HuH-7 (cell line): ENCODE results near the gene TRAPPC2L.

Experiments
- DNase-seq: peaks from one replicate; pipeline ENCODE4 v3.0.0; 2011; ENCODE audit warnings: low spot score

TRAPPC2L gene

GRCh38 chr16:88839745-88840599 lies 17.0 kb upstream of the TRAPPC2L start:
- DNase-seq: no peak

GRCh38 chr16:88840600-88841215 lies 16.2 kb upstream of the TRAPPC2L start:
- no peak for DNase-seq

DNA sequence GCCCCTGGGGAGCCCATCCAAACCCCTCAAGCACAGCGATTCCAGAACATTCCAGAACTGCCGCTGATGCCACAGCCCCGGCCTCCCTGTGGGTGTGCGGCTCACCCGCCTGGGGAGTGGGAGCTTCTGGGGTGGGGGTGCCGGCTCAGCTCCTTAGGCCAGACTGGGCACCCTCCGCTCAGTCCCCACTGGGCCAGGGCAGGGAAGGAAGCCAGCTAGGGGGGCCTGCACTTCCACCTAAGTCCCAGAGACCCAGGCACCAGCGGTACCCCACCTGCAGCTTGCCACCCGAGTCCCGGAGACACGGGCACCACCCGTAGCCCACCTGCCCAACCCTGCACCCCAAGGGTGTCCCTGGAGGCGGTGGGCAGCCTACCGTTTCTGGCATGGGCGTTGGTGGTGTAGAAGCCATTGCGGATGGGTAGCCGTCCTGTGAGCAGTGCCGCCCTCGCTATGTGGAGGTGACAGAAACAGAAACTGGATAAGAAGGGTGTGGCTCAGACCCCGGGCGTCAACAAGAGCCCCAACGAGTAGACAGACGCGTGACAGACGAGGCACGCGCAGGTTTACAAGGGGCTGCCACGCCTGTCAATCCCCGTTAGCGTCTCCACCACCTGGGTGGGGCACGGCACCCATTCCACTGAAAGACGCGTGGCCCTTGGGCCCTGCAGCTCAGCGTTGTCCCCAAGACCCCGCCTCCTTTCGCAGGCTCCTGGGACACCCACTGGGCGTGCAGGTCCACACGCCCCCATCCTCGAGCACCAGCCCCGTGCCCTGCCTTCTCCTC lies 15.2 kb upstream of the TRAPPC2L start:
- no peak for DNase-seq

- DNase-seq: no peak
Observed at GRCh38 chr16:88842308-88842756, 14.6 kb upstream of the TRAPPC2L start.

DNA sequence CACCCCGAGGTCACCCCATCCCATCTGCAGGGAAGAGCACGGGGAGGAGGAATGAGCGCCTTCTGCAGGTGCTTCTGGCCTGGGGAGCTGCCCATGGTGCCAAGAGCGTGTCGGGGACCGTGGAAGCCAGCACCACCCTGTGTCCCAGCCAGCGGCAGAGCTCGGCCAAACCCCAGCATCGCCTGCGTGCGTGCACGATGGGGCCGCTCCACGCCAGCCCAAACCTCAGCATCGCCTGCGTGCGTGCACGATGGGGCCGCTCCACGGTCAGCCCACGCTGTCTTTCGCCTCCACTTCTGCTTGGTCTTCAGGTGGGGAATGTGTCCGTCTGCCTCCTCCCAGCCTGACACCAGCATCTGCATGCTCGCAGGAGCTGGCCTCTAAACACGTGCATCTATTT lies 14.1 kb upstream of the TRAPPC2L start:
- no peak for DNase-seq

GRCh38 chr16:88843256-88843655 lies 13.7 kb upstream of the TRAPPC2L start:
- DNase-seq: no peak

GRCh38 chr16:88844419-88845036 lies 12.4 kb upstream of the TRAPPC2L start:
- DNase-seq: no peak

DNA sequence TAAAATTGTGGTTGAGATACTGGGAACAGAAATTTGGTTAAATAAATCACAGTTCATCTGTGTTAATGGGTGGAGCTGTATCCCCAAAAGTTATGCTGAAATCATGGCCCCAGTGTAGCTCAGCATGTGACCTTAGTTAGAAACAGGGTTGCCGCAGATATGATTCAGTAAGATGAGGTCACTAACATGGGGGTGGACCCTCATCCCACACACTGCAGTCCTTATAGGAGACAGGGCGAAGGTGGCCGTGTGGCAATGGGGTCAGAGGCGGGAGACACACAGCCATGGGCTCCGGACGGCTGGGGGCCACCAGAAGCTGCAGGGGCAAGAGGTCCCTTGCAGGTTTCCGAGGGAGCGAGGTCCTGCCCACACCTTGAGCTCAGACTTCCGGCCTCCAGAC lies 10.8 kb upstream of the TRAPPC2L start:
- DNase-seq: no peak

DNA sequence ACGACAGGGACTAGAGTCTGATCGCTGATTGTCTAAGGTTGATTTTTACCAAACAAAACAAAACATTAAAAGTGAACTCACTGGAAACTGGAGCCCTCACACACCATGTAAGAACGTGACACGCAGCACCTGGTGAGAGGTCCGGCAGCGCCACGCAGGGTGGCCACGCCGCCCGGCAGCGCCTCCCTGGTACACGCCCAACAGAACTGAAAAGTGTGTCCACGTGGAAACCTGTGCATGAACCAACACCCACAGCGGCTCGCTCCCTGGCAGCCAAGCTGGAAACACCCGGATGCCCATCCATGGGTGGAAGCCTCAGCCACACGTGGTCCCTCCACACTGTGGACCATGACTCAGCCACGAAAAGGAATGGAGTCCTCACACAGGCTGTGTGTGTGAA lies 9.3 kb upstream of the TRAPPC2L start:
- no peak for DNase-seq

DNA sequence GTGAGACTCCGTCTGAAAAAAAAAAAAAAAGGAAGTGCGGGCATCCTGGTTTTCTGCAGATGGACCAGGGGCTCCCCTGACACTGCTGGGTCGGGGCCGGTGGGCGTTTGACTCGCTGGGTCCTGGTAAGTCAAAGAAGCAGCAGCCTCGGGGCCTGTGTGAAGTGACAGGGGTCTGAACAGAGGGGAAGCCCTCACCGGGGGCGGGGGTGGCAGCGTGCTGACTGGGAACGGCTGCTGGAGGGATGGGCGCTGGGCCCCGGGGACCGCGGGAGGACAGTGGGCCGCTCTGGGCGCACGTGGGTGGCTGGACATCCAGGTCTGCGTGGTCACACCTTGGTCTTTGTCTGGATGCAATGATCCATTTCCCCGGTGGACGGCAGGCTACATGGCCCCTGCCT lies 8.4 kb upstream of the TRAPPC2L start:
- DNase-seq: no peak

DNA sequence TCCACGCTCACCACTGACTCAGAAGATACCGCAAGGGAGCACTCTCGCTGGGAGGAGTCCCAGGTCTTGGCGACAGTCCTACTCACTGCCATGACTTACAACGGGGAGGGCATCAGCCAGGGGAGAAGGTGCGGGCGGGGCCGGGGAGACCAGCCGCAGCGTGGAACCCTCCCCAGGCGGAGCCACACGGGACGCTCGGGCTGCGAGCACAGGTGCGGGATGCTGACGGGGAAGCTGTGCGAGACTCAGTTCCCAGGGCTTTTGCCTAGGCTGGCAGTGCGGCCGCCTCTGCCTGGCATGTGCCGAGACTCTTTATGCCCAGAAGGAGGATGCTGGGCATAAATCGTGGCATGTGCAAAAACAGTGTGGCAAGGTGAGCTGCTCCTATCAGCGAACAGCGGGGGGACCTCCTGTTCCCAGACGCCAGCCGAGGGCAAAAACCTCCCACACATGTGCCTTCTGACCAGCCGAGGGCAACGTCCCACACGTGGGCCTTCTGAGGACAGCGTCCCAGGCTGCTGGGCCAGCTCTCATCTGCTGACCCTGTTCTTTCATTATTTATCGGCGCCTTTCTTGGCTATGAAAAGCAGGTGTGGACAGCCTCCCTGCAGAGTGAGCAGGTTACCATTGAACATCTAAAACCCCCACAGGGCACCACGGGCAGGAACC lies 6.3 kb upstream of the TRAPPC2L start:
- no peak for DNase-seq

DNA sequence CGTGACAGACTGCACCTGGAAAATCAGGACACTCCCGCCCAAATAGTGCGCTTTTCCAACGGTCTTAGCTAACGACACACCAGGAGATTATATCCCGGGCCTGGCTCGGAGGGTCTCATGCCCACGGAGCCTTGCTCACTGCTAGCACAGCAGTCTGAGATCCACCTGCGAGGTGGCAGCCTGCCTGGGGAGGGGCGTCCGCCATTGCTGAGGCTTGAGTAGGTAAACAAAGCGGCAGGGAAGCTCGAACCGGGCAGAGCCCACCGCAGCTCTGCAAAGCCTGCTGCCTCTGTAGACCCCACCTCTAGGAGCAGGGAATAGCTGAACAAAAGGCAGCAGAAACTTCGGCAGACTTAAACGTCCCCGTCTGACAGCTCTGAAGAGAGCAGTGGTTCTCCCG lies 5.3 kb upstream of the TRAPPC2L start:
- no peak for DNase-seq

GRCh38 chr16:88853325-88853941 lies 3.5 kb upstream of the TRAPPC2L start:
- DNase-seq: no peak

GRCh38 chr16:88854306-88855111 lies 2.4 kb upstream of the TRAPPC2L start:
- DNase-seq: no peak

DNA sequence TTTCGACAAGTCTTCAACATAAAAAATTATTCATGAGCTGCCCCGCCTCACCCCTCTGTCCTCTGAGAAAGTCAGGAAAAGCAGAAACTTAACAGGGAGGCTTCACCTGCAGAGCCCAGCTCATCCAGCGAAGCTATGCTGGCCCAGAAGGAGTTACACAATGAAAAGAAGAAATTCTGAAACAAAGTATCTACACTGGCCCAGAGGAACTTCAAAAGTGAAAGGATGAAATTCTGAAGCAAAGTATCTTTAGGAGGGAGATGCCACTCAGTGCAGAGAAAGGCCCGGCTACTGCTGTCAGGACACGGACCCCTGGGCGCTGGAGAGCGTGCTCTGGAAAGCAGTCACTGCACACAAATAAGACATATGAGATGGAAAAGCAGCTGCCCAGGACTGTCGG lies 1.8 kb upstream of the TRAPPC2L start:
- DNase-seq: no peak

DNA sequence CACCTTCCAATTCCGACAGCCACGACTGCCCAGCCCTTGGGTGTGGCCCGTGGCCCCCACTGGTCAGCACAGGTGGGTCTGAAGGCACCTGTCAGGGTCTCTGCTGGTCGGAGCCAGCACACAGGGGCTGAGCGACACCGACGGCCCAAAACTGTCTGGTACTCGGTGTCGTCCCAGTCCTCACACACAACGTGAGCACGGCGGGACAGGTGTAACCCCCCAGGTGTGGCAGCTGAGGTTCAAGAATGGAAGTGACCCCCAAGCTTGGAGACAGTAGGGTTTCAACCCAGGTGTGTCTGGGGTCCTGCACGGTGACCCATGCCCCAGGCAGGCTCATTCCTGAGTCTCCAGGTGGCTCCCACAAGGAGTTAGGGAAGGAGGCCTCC lies 1.2 kb upstream of the TRAPPC2L start:
- DNase-seq: no peak

DNA sequence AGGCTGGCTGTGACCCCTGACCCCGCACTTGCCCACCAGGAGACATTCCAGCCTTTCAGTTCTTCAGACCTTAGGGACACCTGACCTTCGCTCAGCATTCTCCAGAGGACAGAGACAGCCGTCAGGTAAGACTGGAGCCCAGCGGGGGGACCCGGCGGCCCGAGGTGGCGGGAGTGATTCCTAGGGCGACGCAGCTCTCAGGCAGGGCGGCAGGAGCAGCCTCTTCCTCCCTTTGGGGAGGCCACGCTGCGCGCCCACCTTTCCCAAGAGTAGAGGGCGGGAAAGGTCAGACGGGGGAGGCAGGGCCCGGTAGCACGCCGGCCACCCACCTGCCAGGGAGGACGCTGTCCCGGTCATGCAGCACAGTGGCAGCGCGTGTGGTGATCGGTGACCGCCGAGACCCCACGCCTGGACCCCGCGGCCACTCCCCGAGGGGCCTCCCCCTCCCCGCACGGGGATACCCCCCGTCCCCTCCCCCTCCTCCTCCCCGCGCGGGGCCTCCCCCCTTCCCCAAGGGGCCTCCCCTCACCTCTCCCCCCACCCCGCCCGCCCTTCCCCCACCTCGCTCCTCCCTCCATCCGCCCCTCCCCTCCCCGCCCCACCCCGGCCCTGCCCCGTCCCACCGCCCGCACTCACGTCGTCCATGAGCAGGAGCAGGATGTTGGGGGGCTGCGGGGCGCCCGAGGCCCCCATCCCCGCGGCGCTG lies 652 bp upstream of the TRAPPC2L start:
- DNase-seq: no peak

- peak; percentile 99 for DNase-seq
Observed at GRCh38 chr16:88857728-88858339, 907 bp downstream of the TRAPPC2L start.

DNA sequence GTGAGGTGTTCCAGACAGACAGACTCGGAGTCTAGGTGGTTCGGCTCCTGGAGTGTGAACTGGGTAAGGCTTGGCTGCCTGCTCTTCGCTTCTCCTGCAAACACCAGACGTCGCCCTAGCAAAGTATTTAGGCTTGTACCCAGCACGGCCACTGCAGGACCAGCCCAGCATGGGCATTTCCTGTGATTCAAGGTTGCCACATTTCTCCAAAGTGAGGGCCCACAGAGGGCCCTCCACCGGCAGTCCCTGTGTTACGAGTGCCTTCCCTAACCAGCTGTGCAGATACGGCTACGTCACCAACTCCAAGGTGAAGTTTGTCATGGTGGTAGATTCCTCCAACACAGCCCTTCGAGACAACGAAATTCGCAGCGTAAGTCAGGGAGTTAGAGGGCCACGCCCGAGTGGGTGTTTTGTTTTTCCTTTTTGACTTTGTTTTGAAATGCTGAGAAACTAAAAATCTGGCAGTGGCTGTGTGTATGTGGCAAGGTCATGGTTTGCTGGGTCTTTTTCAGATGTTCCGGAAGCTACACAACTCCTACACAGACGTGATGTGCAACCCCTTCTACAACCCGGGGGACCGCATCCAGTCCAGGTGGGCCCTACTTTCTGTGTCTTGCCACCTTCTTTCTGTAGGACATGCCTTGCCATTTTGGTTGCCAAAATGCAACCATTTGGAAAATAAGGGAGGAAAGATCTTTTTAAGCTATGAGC lies 2.6 kb downstream of the TRAPPC2L start:
- DNase-seq: no peak
